GM19035 (cell line): ENCODE data around the gene RNF113B.

ENCODE experiments used
- ATAC-seq: cut with Tn5 transposase; IDR thresholded peaks from one replicate; pipeline ENCODE4 v1.9.1; 2021; ENCODE audit not compliant: unreplicated experiment

Gene RNF113B

GRCh38 chr13:98204546-98204945, 27.5 kb upstream of the RNF113B start:
- ATAC-seq = no peak

GRCh38 chr13:98203646-98204326, 26.7 kb upstream of the RNF113B start:
- no peak for ATAC-seq

- no peak for ATAC-seq
These were observed 24.9 kb upstream of the RNF113B start for GRCh38 chr13:98201984-98202383.

GRCh38 chr13:98201189-98201588, 24.1 kb upstream of the RNF113B start:
- ATAC-seq = no peak

- no peak for ATAC-seq
These were observed 23.3 kb upstream of the RNF113B start for GRCh38 chr13:98200211-98200878.

GRCh38 chr13:98199480-98199879, 22.4 kb upstream of the RNF113B start:
- no peak for ATAC-seq

GRCh38 chr13:98198683-98199082, 21.6 kb upstream of the RNF113B start:
- no peak for ATAC-seq

GRCh38 chr13:98195054-98195791, 18.2 kb upstream of the RNF113B start:
- ATAC-seq = no peak

- no peak for ATAC-seq
These were observed 14.9 kb upstream of the RNF113B start for GRCh38 chr13:98192008-98192407.

GRCh38 chr13:98190889-98191444, 13.9 kb upstream of the RNF113B start:
- ATAC-seq = no peak

GRCh38 chr13:98189841-98190505, 12.9 kb upstream of the RNF113B start:
- ATAC-seq = no peak

GRCh38 chr13:98188544-98189166, 11.6 kb upstream of the RNF113B start:
- no peak for ATAC-seq

- no peak for ATAC-seq
These were observed 10.8 kb upstream of the RNF113B start for GRCh38 chr13:98187965-98188261.

- no peak for ATAC-seq
These were observed 10.3 kb upstream of the RNF113B start for GRCh38 chr13:98187155-98187964.

- ATAC-seq = no peak
These were observed 7.7 kb upstream of the RNF113B start for GRCh38 chr13:98184792-98185191.

GRCh38 chr13:98182589-98182988, 5.5 kb upstream of the RNF113B start:
- no peak for ATAC-seq

- no peak for ATAC-seq
These were observed 5.1 kb upstream of the RNF113B start for GRCh38 chr13:98182153-98182552.

- ATAC-seq = no peak
These were observed 4.2 kb upstream of the RNF113B start for GRCh38 chr13:98181111-98181815.

GRCh38 chr13:98180092-98180491, 3.0 kb upstream of the RNF113B start:
- no peak for ATAC-seq

- ATAC-seq = no peak
These were observed 1.2 kb downstream of the RNF113B start for GRCh38 chr13:98175823-98176222.
